ENCODE results near the gene RPS15.
"Not testable (repeated sequence)": the region's sequence is repeated elsewhere in the genome, so short reads cannot be mapped to it uniquely, and the experiment has no call there.

The RPS15 gene

DNA sequence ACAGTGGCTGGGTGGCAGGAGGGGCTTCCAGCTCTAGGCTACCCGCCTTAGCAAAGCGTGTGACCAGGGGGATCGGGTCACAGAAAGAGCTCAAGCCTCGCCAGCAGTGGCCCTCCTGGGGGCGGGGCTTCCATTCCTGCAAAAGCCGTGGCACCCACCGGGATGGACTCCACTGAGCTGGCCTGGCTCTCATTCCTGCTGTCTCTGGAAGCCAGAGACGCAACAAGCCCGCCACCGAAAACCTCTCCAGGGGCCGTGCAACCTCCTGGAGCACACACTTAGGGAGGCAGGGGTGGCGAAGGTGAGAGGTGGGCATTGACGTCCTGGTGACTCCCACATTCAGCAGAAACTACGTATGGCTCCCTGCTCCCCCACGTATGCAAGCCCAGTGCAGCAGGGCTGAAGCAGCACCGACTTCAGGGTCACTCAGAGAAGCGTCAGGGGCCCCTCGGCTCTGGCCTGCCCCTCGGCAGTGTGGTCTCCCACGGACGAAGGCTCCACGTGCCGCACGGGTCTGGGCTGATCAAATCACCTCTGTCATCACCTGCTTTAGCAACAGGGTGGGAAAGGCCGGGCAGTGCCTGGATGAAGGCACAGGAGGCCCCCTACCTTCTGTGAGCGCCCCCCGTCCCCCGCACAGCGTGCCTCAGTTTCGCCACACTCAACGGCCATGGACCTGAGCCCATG lies 37.7 kb downstream of the RPS15 start:
- Histone ChIP-seq H3K4me1 (ENCODE audit: low read length) (peaks cover 6% of the 10 kb centered on the region; the same call in 1 of the 2 replicates), H3K4me2 (ENCODE audit: low read length) (no peak overlapping the region), H3K9me3 (ENCODE audit: insufficient read depth, low read length) (no peaks in the 10 kb centered on the region), H3K4me3 (ENCODE audit: low read length) (no peak overlapping the region), H3K79me2 (ENCODE audit: low read length) (peaks cover 30% of the 10 kb centered on the region), H3K27me3 (ENCODE audit: low read depth, low read length) (no peaks in the 10 kb centered on the region), H3K36me3 (replicated peaks; ENCODE audit: low read depth, low read length) (peaks cover 17% of the 10 kb centered on the region), H3K9ac (ENCODE audit: low read length) (no peak overlapping the region), H3K27ac (ENCODE audit: low read length) (no peak overlapping the region), H4K20me1 (ENCODE audit: insufficient read depth, low read length) (peaks cover 30% of the 10 kb centered on the region), H2AFZ (ENCODE audit: low read depth, low read length) (no peak overlapping the region)
- TF ChIP-seq EZH2phosphoT487 (IDR thresholded peaks at IDR 0.05; ENCODE audit: low read depth): no peak
- TF ChIP-seq, protein P1, sequence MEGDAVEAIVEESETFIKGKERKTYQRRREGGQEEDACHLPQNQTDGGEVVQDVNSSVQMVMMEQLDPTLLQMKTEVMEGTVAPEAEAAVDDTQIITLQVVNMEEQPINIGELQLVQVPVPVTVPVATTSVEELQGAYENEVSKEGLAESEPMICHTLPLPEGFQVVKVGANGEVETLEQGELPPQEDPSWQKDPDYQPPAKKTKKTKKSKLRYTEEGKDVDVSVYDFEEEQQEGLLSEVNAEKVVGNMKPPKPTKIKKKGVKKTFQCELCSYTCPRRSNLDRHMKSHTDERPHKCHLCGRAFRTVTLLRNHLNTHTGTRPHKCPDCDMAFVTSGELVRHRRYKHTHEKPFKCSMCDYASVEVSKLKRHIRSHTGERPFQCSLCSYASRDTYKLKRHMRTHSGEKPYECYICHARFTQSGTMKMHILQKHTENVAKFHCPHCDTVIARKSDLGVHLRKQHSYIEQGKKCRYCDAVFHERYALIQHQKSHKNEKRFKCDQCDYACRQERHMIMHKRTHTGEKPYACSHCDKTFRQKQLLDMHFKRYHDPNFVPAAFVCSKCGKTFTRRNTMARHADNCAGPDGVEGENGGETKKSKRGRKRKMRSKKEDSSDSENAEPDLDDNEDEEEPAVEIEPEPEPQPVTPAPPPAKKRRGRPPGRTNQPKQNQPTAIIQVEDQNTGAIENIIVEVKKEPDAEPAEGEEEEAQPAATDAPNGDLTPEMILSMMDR (IDR thresholded peaks at IDR 0.05; ENCODE audit: low read depth, low read length): no peak

DNA sequence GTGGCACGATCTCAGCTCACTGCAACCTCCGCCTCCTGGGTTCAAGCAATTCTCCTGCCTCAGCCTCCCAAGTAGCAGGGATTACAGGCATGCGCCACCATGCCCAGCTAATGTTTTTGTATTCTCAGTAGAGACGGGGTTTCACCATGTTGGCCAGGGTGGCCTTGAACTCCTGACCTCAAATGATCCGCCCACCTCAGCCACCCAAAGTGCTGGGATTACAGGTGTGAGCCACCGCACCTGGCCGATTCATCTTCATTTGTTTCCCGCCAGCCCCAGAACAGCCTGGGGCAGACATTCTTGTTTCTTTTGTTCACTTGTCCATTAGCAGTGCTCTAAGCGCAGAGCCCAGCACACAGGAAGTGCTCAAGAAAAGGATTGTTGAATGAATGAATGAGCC lies 38.9 kb downstream of the RPS15 start:
- H3K27me3 ChIP-seq (ENCODE audit: low read depth, low read length); H3K4me1 ChIP-seq (ENCODE audit: low read length); H3K4me3 ChIP-seq (ENCODE audit: low read length); H3K27ac ChIP-seq (ENCODE audit: low read length); H3K9me3 ChIP-seq (ENCODE audit: insufficient read depth, low read length); H3K9ac ChIP-seq (ENCODE audit: low read length); H3K4me2 ChIP-seq (ENCODE audit: low read length); H2AFZ ChIP-seq (ENCODE audit: low read depth, low read length): not testable (repeated sequence)
- H3K36me3 ChIP-seq (replicated peaks; ENCODE audit: low read depth, low read length): peaks cover 17% of the 10 kb centered on the region
- H3K79me2 ChIP-seq (ENCODE audit: low read length): peaks cover 30% of the 10 kb centered on the region
- H4K20me1 ChIP-seq (ENCODE audit: insufficient read depth, low read length): peaks cover 27% of the 10 kb centered on the region

DNA sequence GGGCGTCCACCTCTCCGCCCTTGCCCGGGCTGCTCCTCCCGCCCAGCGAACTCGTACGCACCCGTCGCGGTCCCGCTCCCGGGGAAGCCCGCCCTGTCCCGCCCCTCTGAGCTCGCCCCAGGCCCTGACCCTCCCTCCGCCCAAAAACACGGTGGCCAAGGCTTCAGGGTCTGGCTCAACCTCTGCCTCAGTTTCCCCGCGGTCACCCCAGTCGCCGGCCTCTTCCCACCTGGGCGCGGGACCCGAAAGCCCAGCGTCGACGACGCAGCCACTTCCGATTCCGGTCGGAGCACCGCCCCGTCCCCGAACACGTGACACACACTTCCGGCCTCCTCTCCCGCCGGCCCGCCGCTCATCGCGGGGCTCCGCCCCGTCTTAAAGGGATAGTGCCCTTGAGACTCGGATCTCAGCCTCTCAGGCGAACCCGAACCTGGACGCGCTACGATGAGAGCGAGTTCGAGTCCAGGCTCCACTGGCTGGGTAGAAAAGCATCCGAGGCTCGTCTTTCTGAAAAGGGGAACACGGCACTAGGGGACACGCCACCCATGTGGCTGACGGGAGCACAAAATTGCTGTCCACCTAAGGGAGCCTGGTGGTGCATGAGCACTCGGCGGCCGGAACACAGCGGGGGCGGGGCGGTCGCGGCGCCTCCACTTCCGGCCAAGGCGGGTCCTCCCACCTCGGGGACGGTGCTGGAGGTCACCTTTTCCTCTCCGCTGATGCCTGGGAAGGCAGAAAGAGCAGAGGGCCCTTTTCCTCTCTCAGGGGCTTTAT lies 40.9 kb downstream of the RPS15 start, which contains the start of gene C19orf25:
Gene C19orf25 (minus strand): TSS at position 282 of the 774 bp plus-strand sequence. CDS start 312 bp downstream, outside the sequence.
- H3K9me3 ChIP-seq (ENCODE audit: insufficient read depth, low read length): no peaks in the 10 kb centered on the region
- H3K79me2 ChIP-seq (ENCODE audit: low read length): peaks cover 30% of the 10 kb centered on the region
- peaks cover 17% of the 10 kb centered on the region for H3K36me3 ChIP-seq (replicated peaks; ENCODE audit: low read depth, low read length)
- H4K20me1 ChIP-seq (ENCODE audit: insufficient read depth, low read length): peaks cover 9% of the 10 kb centered on the region; the same call in 1 of the 2 replicates
- no peaks in the 10 kb centered on the region for H3K27me3 ChIP-seq (ENCODE audit: low read depth, low read length)
- peak within 1 kb of the TSS; percentile 73 for H3K4me2 ChIP-seq (ENCODE audit: low read length)
- H3K27ac ChIP-seq (ENCODE audit: low read length): peak within 1 kb of the TSS; percentile 78
- H3K9ac ChIP-seq (ENCODE audit: low read length): peak within 1 kb of the TSS; percentile 81
- H3K4me1 ChIP-seq (ENCODE audit: low read length): peaks cover 6% of the 10 kb centered on the region; the same call in 1 of the 2 replicates
- TF ChIP-seq EZH2phosphoT487 (IDR thresholded peaks at IDR 0.05; ENCODE audit: low read depth): no peak
- TF ChIP-seq, protein P1 (IDR thresholded peaks at IDR 0.05; ENCODE audit: low read depth, low read length): no peak
- H3K4me3 ChIP-seq (ENCODE audit: low read length): peak within 1 kb of the TSS; percentile 86
- H2AFZ ChIP-seq (ENCODE audit: low read depth, low read length): peak within 1 kb of the TSS; percentile 97

DNA sequence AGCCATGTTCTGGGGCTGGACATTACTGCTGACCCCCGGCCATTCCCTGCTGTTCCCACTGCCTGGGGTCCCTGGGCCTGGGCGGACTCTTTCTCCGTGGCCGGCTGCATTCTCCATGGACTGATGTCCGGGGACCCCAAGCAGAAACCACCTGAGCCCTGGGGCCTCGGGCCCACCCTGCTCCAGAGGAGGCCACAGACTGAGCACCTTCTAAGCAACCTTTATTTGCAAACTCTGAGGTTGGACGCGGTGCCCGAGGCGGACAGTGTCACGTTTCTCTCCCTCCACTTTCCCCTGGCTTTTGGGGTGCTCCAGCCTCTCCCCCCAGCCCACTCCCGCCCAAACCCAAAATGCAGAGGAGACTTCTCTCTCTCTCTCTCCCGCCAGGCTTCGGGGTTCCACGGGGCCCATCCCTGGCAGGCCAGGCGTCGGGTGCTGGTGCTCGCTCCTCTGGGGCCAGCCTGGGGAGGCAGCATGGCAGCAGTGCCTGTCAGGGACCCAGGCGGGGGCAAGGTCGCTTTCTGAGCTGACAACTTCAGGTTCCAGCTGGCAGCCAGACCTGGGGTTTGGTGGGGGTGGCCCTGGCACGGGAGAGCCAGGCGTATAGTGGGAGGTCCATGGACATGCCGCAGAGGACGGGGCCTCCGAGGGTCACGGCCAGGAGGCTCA lies 43.2 kb downstream of the RPS15 start:
- Histone ChIP-seq H3K4me1 (ENCODE audit: low read length) (peaks cover 6% of the 10 kb centered on the region; the same call in 1 of the 2 replicates), H3K27ac (ENCODE audit: low read length) (no peak overlapping the region), H3K79me2 (ENCODE audit: low read length) (peaks cover 24% of the 10 kb centered on the region), H3K27me3 (ENCODE audit: low read depth, low read length) (no peaks in the 10 kb centered on the region), H3K4me2 (ENCODE audit: low read length) (no peak overlapping the region), H3K9ac (ENCODE audit: low read length) (no peak overlapping the region), H3K4me3 (ENCODE audit: low read length) (no peak overlapping the region), H2AFZ (ENCODE audit: low read depth, low read length) (no peak overlapping the region), H4K20me1 (ENCODE audit: insufficient read depth, low read length) (no peaks in the 10 kb centered on the region), H3K36me3 (replicated peaks; ENCODE audit: low read depth, low read length) (peaks cover 4% of the 10 kb centered on the region), H3K9me3 (ENCODE audit: insufficient read depth, low read length) (no peaks in the 10 kb centered on the region)
- no peak for TF ChIP-seq EZH2phosphoT487 (IDR thresholded peaks at IDR 0.05; ENCODE audit: low read depth)
- TF ChIP-seq, protein P1 (IDR thresholded peaks at IDR 0.05; ENCODE audit: low read depth, low read length): no peak
